DOHH2 (cell line): Measurements from ENCODE around the gene THRB.

ENCODE experiments used
- H3F3A ChIP-seq: fragments of 200-600 bp; sonication (generic), shearing (Covaris generic); 2 replicates; pipeline ENCODE4 v1.6.0; 2016; ENCODE audit warnings: antibody characterized with exemption, mild to moderate bottlenecking; ENCODE audit not compliant: control insufficient read depth, insufficient read depth
- H3K27ac ChIP-seq: fragments of 200-600 bp; sonication (generic); 2 replicates; pipeline ENCODE4 v1.5.1; 2014; ENCODE audit warnings: low read depth, mild to moderate bottlenecking, low read length, moderate library complexity
- H3K27me3 ChIP-seq: fragments of 200-600 bp; sonication (generic); 2 replicates; pipeline ENCODE4 v1.6.1; 2014; ENCODE audit warnings: mild to moderate bottlenecking, low read length, mixed read lengths; ENCODE audit not compliant: control insufficient read depth
- H3K36me3 ChIP-seq: fragments of 200-600 bp; sonication (generic); 2 replicates; pipeline ENCODE4 v1.6.1; 2014; ENCODE audit warnings: mild to moderate bottlenecking, low read length, moderate library complexity, mixed read lengths; ENCODE audit not compliant: control insufficient read depth
- H3K4me1 ChIP-seq: fragments of 200-600 bp; sonication (generic); 2 replicates; pipeline ENCODE4 v1.6.1; 2014; ENCODE audit warnings: mild to moderate bottlenecking, low read length, mixed read lengths; ENCODE audit not compliant: control insufficient read depth
- H3K4me2 ChIP-seq: fragments of 200-600 bp; sonication (generic); 2 replicates; pipeline ENCODE4 v1.6.0; 2014; ENCODE audit warnings: mild to moderate bottlenecking, low read length, moderate library complexity
- H3K4me3 ChIP-seq: fragments of 200-600 bp; sonication (generic); 2 replicates; pipeline ENCODE4 v1.5.1; 2014; ENCODE audit warnings: mild to moderate bottlenecking, low read length, mixed read lengths
- H3K79me2 ChIP-seq: fragments of 200-600 bp; sonication (generic); 2 replicates; pipeline ENCODE4 v1.6.1; 2014; ENCODE audit warnings: mild to moderate bottlenecking, low read length, mixed read lengths; ENCODE audit not compliant: control insufficient read depth
- H3K9me2 ChIP-seq: fragments of 200-600 bp; sonication (generic); replicated peaks from 2 replicates; pipeline ENCODE4 v1.6.1; 2014; ENCODE audit warnings: mild to moderate bottlenecking, low read length, mixed read lengths; ENCODE audit not compliant: control insufficient read depth
- H3K9me3 ChIP-seq: fragments of 200-600 bp; sonication (generic); 2 replicates; pipeline ENCODE4 v1.6.1; 2014; ENCODE audit warnings: antibody characterized with exemption, low read length, mixed read lengths; ENCODE audit not compliant: control insufficient read depth, insufficient read depth
- H4K20me1 ChIP-seq: fragments of 200-600 bp; sonication (generic); 2 replicates; pipeline ENCODE4 v1.6.0; 2014; ENCODE audit warnings: low read depth, mild to moderate bottlenecking, antibody characterized with exemption, low read length, moderate library complexity; ENCODE audit not compliant: control insufficient read depth, insufficient read depth
- CTCF ChIP-seq: fragments of 200-600 bp; sonication (generic); IDR thresholded peaks from one replicate; pipeline ENCODE4 v1.5.1; 2014; ENCODE audit warnings: antibody characterized with exemption, mild to moderate bottlenecking, low read depth, low read length; ENCODE audit not compliant: poor library complexity, severe bottlenecking
- EZH2phosphoT487 ChIP-seq: fragments of 200-600 bp; sonication (generic); IDR thresholded peaks from 2 replicates; pipeline ENCODE4 v1.6.1; 2017; ENCODE audit warnings: borderline replicate concordance, mild to moderate bottlenecking, antibody characterized with exemption, low read length, moderate library complexity, mixed read lengths

THRB gene

GRCh38 chr3:24401811-24402185, 92.9 kb downstream of the THRB start:
- no peaks in the 10 kb centered on the region for H3K9me3 ChIP-seq
- H3K4me2 ChIP-seq = no peak overlapping the region
- H3K27ac ChIP-seq = no peak overlapping the region
- no peaks in the 10 kb centered on the region for H4K20me1 ChIP-seq
- no peaks in the 10 kb centered on the region for H3K27me3 ChIP-seq
- H3K4me1 ChIP-seq = no peaks in the 10 kb centered on the region
- no peaks in the 10 kb centered on the region for H3K9me2 ChIP-seq
- no peaks in the 10 kb centered on the region for H3K36me3 ChIP-seq
- H3K4me3 ChIP-seq = no peak overlapping the region
- H3K79me2 ChIP-seq = no peaks in the 10 kb centered on the region
- TF ChIP-seq CTCF (no peak), EZH2phosphoT487 (no peak)
- no peaks in the 10 kb centered on the region for H3F3A ChIP-seq

GRCh38 chr3:24401090-24401810, 93.4 kb downstream of the THRB start:
- H3K27me3 ChIP-seq = no peaks in the 10 kb centered on the region
- H4K20me1 ChIP-seq = no peaks in the 10 kb centered on the region

GRCh38 chr3:24400450-24400849, 94.2 kb downstream of the THRB start:
- TF ChIP-seq EZH2phosphoT487 (no peak), CTCF (no peak)
- H4K20me1 ChIP-seq = no peaks in the 10 kb centered on the region
- no peak overlapping the region for H3K4me3 ChIP-seq
- no peaks in the 10 kb centered on the region for H3K4me1 ChIP-seq
- no peaks in the 10 kb centered on the region for H3K79me2 ChIP-seq
- no peaks in the 10 kb centered on the region for H3K9me3 ChIP-seq
- H3K36me3 ChIP-seq = no peaks in the 10 kb centered on the region
- no peak overlapping the region for H3K4me2 ChIP-seq
- H3K27me3 ChIP-seq = no peaks in the 10 kb centered on the region
- no peaks in the 10 kb centered on the region for H3F3A ChIP-seq
- no peak overlapping the region for H3K27ac ChIP-seq
- H3K9me2 ChIP-seq = no peaks in the 10 kb centered on the region

More at GRCh38 chr3:24401090-24401810, 93.4 kb downstream of the THRB start:
- Histone ChIP-seq H3K9me2 (no peaks in the 10 kb centered on the region), H3K36me3 (no peaks in the 10 kb centered on the region), H3F3A (no peaks in the 10 kb centered on the region), H3K79me2 (no peaks in the 10 kb centered on the region), H3K9me3 (no peaks in the 10 kb centered on the region), H3K4me3 (no peak overlapping the region), H3K27ac (no peak overlapping the region), H3K4me1 (no peaks in the 10 kb centered on the region), H3K4me2 (no peak overlapping the region)
- TF ChIP-seq EZH2phosphoT487 = no peak
- TF ChIP-seq CTCF = no peak
